ENCODE data around the gene NPTX1.

DNA sequence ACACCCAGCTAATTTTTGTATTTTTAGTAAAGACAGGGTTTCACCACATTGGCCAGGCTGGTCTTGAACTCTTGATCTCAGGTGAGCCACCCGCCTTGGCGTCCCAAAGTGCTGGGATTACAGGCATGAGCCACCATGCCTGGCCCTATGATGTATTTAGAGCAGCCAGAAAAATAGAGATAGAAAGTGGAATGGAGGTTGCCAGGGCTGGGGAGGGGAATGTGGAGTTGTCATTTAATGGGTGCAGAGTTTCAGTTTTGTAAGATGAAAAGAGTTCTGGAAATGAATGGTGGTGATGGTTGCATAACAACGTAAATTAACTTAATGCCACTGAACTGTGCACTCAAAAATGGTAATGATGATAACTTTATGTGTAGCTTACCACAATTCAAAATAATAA, 31.6 kb upstream of the NPTX1 start:
- TF ChIP-seq, protein P1, sequence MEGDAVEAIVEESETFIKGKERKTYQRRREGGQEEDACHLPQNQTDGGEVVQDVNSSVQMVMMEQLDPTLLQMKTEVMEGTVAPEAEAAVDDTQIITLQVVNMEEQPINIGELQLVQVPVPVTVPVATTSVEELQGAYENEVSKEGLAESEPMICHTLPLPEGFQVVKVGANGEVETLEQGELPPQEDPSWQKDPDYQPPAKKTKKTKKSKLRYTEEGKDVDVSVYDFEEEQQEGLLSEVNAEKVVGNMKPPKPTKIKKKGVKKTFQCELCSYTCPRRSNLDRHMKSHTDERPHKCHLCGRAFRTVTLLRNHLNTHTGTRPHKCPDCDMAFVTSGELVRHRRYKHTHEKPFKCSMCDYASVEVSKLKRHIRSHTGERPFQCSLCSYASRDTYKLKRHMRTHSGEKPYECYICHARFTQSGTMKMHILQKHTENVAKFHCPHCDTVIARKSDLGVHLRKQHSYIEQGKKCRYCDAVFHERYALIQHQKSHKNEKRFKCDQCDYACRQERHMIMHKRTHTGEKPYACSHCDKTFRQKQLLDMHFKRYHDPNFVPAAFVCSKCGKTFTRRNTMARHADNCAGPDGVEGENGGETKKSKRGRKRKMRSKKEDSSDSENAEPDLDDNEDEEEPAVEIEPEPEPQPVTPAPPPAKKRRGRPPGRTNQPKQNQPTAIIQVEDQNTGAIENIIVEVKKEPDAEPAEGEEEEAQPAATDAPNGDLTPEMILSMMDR (conservative IDR thresholded peaks at IDR 0.05; ENCODE audit: low read depth in 2 of 2), result no peak
- no peak for TF ChIP-seq EZH2 (IDR thresholded peaks at IDR 0.05; ENCODE audit: low read depth, unreplicated experiment)
- TF ChIP-seq POLR2AphosphoS5 (IDR thresholded peaks at IDR 0.05; ENCODE audit: low read depth), result no peak
- no peak for TF ChIP-seq CREB1 (CRISPR knock-in tag; IDR thresholded peaks at IDR 0.05; ENCODE audit: low read depth)
